T-helper 17 cell (primary cell): ENCODE measurements around the gene ZNF593OS. TPM values are rescaled to one million over a fixed set of nuclear protein-coding genes. Genes with fewer than 3 reads are reported as not detected.
A peak's percentile ranks its signal among the peaks of the same experiment; 100 is the strongest.

Experiments
- ATAC-seq: fragments of 150-1000 bp; cut with Tn5 transposase; 2 replicates; pipeline ENCODE4 v1.10.0; 2021; ENCODE audit warnings: mild to moderate bottlenecking, moderate library complexity
- DNase-seq, 3 donors: peaks; one replicate each; pipeline versions ENCODE4 v3.0.0 to v3.0.0-alpha.2; 2020 to 2021
- H3K9me3 ChIP-seq: one replicate; pipeline ENCODE4 v1.7.0; 2013; ENCODE audit warnings: low read length, mild to moderate bottlenecking; ENCODE audit not compliant: control insufficient read depth, poor library complexity, severe bottlenecking
- H3K27ac Mint-ChIP-seq: one replicate; pipeline ENCODE4 v1.8.0; 2022; ENCODE audit warnings: mild to moderate bottlenecking, moderate library complexity, mixed read lengths
- H3K27me3 Mint-ChIP-seq: one replicate; pipeline ENCODE4 v1.8.0; 2022; ENCODE audit warnings: mixed read lengths
- H3K36me3 Mint-ChIP-seq: one replicate; pipeline ENCODE4 v1.8.0; 2022; ENCODE audit warnings: low read depth, mixed read lengths
- H3K4me1 Mint-ChIP-seq: one replicate; pipeline ENCODE4 v1.8.0; 2022; ENCODE audit warnings: mild to moderate bottlenecking, mixed read lengths
- H3K4me3 Mint-ChIP-seq: one replicate; pipeline ENCODE4 v1.8.0; 2022; ENCODE audit warnings: mild to moderate bottlenecking, moderate library complexity, mixed read lengths
- total RNA-seq, 4 donors: library from RNA in 2 of 4; stranded (reverse) in 2 of 4; gene quantifications; one replicate each; pipeline ENCODE4 v1.2.3 and lab custom pipeline; 2022 to 2026

Gene ZNF593OS
- total RNA-seq, 2 donors from 2014 or later: not detected

DNA sequence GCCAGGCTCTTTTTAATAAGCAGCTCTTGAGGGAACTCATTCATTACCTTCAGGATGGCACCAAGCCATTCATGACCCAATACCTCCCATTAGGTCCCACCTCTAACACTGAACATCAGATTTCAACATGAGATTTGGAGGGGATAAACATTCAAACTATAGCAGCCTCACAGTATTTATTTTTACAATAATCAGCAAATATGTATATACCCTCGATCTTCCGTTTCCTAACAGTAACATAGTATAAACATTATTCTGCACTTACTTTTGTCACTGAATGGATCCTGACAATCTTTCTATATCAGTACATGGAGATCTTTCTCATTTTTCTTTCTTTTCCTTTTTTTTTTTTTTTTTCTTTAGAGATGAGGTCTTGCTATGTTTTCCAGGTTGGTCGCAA is 24.2 kb upstream of the ZNF593OS start:
- Mint-ChIP-seq H3K27me3 (peaks cover 7% of the 10 kb centered on the region), H3K36me3 (no peaks in the 10 kb centered on the region), H3K27ac (no peak overlapping the region), H3K4me3 (no peak overlapping the region), H3K4me1 (peaks cover 24% of the 10 kb centered on the region)
- DNase-seq (no peak), ATAC-seq (no peak)
- H3K9me3 ChIP-seq: no peaks in the 10 kb centered on the region

DNA sequence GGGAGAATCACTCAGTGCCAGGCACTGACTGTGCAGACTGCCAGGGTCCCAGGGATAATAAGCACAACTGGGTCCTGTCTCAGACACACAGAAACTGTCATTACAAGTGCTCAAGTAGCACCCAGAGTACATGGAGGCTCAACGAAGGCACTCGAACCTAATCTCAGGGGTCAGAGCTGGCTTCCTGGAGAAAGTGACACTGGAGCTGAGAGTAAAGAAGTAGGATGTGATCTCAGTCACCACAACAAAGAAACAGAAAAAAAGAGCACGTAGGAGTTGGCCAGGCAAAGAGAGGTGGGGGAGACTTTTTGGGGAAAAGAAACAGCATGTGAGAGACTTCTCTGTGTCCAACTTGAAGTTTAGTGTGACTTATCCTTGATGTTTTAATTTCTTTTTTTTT is 20.1 kb upstream of the ZNF593OS start:
- Mint-ChIP-seq H3K4me1 (peaks cover 16% of the 10 kb centered on the region), H3K27ac (peak overlapping the region; percentile 1), H3K4me3 (no peak overlapping the region), H3K36me3 (no peaks in the 10 kb centered on the region), H3K27me3 (no peaks in the 10 kb centered on the region)
- no peaks in the 10 kb centered on the region for H3K9me3 ChIP-seq
- ATAC-seq (peak; percentile 20), DNase-seq (no peak)

DNA sequence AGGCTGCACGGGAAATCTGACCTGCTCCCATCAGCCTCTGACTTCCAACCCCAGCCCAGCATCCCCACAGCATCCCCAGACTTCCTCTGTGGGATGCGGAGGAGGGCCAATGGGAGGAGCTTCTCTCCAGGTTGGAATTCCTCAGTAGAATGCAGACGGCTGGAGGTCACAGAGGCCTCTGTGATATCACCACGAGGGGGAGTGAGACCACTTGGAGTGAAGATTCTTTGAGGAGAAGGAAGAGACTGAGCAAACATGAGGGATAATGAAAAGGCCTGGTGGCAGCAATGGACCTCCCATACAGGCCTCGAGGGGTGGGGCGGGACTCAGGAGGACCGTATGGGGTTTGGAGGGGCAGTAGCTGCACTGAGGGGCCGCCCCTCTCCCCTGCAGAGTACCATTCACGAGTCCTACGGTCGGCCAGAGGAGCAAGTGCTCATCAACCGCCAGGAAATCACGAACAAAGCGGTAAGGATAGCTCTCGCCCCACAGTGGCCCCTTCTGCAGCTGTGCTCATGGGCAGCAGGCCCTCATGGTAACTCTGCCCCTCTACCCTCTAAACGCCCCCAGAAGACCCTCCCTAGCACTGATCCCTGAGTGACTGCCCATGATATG is 18.8 kb upstream of the ZNF593OS start, which contains the start of gene CATSPER4:
Gene CATSPER4, plus strand, starts transcription at position 230 of the 615 bp plus-strand sequence. Its CDS starts 26 bp downstream, at position 256.
- Mint-ChIP-seq H3K27me3 (no peaks in the 10 kb centered on the region), H3K27ac (peak within 1 kb of the TSS; percentile 1), H3K4me1 (peaks cover 16% of the 10 kb centered on the region), H3K4me3 (no peak within 1 kb of the TSS), H3K36me3 (no peaks in the 10 kb centered on the region)
- DNase-seq: no peak
- no peaks in the 10 kb centered on the region for H3K9me3 ChIP-seq
- ATAC-seq: no peak

DNA sequence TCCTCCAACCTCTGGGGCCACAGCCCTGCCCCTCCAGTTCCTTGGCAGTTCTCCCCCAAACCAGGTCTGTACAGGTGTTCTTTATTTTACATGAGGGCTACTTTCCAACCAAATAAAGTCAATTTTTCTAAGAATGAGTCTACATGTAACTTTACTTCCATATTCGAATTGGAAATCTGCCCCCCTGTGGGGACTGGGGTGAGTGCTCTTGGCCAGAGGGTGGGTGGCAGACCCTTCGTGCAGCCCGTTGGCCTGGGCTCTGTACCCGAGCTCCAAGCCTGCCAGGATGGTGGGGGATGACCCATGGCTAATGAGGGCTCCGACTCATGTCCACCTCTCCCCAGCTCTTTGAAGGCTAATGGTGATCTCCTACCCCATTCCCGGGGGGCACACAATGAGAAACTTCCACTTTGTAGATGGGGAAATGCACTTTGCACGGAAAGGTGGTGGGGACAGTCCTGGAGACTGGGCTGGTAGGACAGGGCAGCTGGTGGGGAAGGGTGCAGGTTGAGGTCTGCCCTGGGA is 18.2 kb upstream of the ZNF593OS start:
- no peaks in the 10 kb centered on the region for H3K27me3 Mint-ChIP-seq
- no peaks in the 10 kb centered on the region for H3K9me3 ChIP-seq
- peaks cover 16% of the 10 kb centered on the region for H3K4me1 Mint-ChIP-seq
- no peak for DNase-seq
- H3K36me3 Mint-ChIP-seq: no peaks in the 10 kb centered on the region
- H3K4me3 Mint-ChIP-seq: no peak overlapping the region
- no peak for ATAC-seq
- H3K27ac Mint-ChIP-seq: no peak overlapping the region

DNA sequence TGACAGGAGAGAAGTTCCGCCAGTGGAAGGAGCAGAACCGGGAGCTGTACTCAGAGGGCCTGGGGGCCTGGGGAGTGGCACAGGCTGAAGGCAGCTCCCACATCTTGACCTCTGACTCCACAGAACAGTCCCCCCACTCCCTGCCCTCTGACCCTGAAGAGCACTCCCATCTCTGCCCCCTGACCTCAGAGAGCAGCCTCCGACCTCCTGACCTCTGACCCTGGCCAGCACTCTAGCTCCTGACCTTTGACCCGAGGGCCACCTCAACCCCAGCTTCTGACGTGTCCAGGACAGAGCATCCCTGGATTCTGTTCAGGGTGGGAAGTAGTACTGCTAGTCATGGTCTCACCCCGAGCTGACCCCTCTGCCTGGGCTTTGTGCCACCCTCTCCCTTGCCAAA is 17.7 kb upstream of the ZNF593OS start:
- Mint-ChIP-seq H3K27me3 (no peaks in the 10 kb centered on the region), H3K27ac (no peak overlapping the region), H3K4me3 (no peak overlapping the region), H3K36me3 (no peaks in the 10 kb centered on the region), H3K4me1 (peaks cover 16% of the 10 kb centered on the region)
- no peaks in the 10 kb centered on the region for H3K9me3 ChIP-seq
- no peak for ATAC-seq
- DNase-seq: no peak

DNA sequence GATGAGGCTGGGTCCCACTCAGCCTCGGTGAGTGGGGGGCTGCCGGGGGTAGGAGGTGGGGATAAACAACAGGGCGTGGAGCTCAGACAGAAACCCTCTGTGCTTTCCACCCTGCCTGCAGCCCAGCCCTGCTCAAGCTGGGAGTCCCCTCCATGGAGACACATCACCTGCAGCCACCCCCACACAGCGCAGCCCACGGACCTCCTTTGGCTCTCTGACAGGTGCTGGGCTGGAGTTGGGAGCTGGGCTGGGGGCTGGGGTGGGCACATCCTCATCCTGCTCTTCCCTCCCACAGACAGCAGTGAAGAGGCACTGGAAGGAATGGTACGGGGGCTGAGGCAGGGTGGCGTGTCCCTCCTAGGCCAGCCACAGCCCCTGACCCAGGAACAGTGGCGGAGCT is 16.8 kb upstream of the ZNF593OS start:
- no peak for DNase-seq
- Mint-ChIP-seq H3K27me3 (no peaks in the 10 kb centered on the region), H3K36me3 (no peaks in the 10 kb centered on the region), H3K4me3 (no peak overlapping the region), H3K27ac (no peak overlapping the region), H3K4me1 (peaks cover 12% of the 10 kb centered on the region)
- no peak for ATAC-seq
- no peaks in the 10 kb centered on the region for H3K9me3 ChIP-seq

DNA sequence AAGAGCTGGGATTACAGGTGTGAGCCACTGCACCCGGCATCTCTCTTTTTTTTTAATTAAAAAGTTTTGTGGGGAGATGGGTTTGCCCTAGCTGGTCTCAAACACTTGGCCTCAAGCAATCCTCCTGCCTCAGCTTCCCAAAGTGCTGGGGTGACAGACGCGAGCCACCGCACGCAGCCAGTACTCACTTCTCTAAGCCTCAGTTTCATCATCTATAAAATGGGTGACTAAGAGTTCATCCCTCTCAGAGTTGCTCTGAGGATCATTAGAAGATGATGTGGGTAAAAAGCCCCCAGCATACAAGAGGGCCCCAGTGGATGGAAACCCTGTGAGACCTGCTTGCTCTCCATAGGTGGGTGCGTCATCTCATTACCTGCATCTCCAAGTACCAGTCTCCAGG is 16.2 kb upstream of the ZNF593OS start:
- H3K27ac Mint-ChIP-seq: no peak overlapping the region
- H3K36me3 Mint-ChIP-seq: no peaks in the 10 kb centered on the region
- H3K4me3 Mint-ChIP-seq: no peak overlapping the region
- DNase-seq (no peak), ATAC-seq (no peak)
- peaks cover 12% of the 10 kb centered on the region for H3K4me1 Mint-ChIP-seq
- H3K27me3 Mint-ChIP-seq: no peaks in the 10 kb centered on the region
- H3K9me3 ChIP-seq: no peaks in the 10 kb centered on the region

DNA sequence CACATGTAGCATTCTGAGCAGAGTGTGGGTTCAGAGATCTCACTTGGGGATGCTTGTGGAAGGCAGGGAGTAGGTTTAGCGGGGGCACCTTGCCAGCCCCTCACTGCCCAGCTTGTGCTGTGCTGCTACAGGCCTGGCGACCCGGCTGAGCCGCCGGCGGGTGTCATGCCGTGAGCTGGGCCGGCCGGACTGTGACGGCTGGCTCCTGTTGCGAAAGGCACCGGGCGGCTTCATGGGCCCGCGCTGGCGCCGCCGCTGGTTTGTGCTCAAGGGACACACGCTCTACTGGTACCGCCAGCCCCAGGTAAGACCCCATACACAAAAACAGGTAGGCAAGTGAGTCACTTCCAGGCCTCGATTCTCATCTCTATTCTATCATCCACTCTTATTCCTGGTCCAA is 13.3 kb upstream of the ZNF593OS start:
- DNase-seq: no peak
- no peaks in the 10 kb centered on the region for H3K27me3 Mint-ChIP-seq
- no peak for ATAC-seq
- H3K4me1 Mint-ChIP-seq: peaks cover 2% of the 10 kb centered on the region
- H3K27ac Mint-ChIP-seq: no peak overlapping the region
- H3K36me3 Mint-ChIP-seq: no peaks in the 10 kb centered on the region
- no peak overlapping the region for H3K4me3 Mint-ChIP-seq
- no peaks in the 10 kb centered on the region for H3K9me3 ChIP-seq

DNA sequence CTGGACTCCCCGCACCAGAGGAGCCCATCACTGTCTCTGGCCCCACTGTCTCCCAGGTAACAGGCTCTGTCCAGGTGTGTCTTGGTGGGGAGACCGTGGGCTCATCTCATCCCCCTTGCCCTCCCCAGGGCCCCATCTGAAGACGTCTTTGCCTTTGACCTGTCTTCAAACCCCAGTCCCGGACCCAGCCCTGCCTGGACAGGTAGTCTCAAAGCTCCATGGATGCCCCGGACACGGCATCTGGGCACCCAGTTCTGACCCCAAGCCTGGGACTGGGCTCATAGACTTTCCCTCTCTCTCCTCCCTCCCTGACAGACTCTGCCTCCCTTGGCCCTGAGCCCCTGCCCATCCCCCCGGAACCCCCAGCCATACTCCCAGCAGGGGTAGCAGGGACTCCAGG is 12.5 kb upstream of the ZNF593OS start:
- ATAC-seq (no peak), DNase-seq (no peak)
- H3K9me3 ChIP-seq: no peaks in the 10 kb centered on the region
- Mint-ChIP-seq H3K4me1 (peaks cover 2% of the 10 kb centered on the region), H3K36me3 (no peaks in the 10 kb centered on the region), H3K27ac (no peak overlapping the region), H3K27me3 (no peaks in the 10 kb centered on the region), H3K4me3 (no peak overlapping the region)

DNA sequence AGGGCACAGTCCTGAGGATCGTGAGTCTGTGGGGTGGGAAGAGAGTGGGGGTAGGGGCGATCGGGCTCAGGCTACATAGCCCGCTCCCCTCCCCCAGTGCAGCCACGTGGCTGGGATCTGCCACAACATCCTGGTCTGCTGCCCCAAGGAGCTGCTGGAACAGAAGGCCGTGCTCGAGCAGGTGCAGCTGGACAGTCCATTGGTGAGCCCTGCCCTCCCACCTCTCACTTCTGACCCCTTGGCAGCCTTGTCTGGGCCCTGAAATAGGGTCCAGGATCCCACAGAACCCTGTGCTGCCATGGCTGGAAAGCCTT is 10.7 kb upstream of the ZNF593OS start:
- no peak overlapping the region for H3K27ac Mint-ChIP-seq
- peaks cover 2% of the 10 kb centered on the region for H3K4me1 Mint-ChIP-seq
- no peaks in the 10 kb centered on the region for H3K9me3 ChIP-seq
- H3K36me3 Mint-ChIP-seq: no peaks in the 10 kb centered on the region
- H3K4me3 Mint-ChIP-seq: no peak overlapping the region
- DNase-seq (no peak), ATAC-seq (no peak)
- no peaks in the 10 kb centered on the region for H3K27me3 Mint-ChIP-seq

DNA sequence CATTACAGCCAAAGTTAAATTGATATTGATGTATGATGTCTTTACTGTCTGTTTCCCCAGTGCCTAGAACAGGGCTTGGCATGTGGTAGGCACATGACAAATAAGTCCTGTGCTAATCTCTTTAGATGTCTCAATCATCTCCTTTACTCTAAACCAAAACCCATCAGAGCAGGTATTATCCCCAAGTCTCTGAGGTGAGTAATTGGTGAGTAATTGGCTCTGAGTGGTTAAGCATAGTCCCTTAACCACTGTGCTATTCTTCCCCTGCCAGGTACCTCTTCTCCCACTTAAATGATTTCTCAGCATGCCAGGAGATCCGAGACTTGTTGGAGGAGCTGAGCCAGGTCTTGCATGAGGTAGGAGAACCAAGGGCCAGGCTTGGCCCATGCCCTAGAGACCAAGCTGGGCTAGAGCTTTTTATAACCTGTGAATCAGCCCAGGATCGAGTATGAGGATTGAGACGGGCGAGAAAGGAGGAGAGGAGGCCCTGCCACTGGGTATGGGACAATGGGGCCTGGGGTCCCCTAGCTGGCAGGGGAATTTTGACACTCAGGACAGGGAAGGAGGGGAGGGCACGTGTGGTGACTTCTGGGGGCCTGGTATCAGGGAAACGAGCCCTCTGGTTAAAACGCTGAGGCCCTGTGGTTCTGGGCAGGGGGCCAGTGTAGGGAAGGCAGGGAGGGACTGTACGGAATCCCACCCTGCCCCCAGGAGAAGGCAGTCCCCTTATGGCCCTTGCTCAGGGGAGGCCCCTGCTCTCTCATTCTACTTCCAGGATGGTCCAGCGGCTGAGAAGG is 10.2 kb upstream of the ZNF593OS start:
- Mint-ChIP-seq H3K4me1 (peaks cover 2% of the 10 kb centered on the region), H3K36me3 (no peaks in the 10 kb centered on the region), H3K4me3 (no peak overlapping the region), H3K27me3 (no peaks in the 10 kb centered on the region), H3K27ac (no peak overlapping the region)
- ATAC-seq: no peak
- H3K9me3 ChIP-seq: no peaks in the 10 kb centered on the region
- no peak for DNase-seq

DNA sequence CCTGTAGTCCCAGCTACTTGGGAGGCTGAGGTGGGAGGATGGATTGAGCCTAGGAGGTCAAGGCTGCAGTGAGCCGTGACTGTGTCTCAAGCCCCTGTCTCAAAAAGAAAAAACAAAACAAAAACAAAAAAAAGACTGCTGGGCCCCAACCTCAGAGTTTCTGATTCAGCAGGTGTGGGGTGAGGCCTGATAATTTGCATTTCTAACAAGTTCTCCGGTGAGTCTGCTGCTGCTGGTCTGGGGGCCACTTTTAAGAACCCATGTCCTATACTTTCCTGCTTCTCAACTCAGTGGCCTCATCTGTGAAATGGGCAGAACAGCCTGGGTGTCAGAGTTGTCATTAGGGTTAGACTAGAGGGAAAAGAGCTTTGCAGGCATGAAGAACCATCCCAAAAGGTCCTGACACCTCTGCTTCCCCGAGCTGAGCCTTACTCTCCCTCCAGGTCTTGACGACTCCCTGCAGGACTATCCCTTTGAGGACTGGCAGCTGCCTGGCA is 8.4 kb upstream of the ZNF593OS start:
- H3K27ac Mint-ChIP-seq: no peak overlapping the region
- ATAC-seq (no peak), DNase-seq (no peak)
- H3K27me3 Mint-ChIP-seq: no peaks in the 10 kb centered on the region
- no peaks in the 10 kb centered on the region for H3K9me3 ChIP-seq
- H3K4me3 Mint-ChIP-seq: no peak overlapping the region
- no peaks in the 10 kb centered on the region for H3K36me3 Mint-ChIP-seq
- peaks cover 2% of the 10 kb centered on the region for H3K4me1 Mint-ChIP-seq

DNA sequence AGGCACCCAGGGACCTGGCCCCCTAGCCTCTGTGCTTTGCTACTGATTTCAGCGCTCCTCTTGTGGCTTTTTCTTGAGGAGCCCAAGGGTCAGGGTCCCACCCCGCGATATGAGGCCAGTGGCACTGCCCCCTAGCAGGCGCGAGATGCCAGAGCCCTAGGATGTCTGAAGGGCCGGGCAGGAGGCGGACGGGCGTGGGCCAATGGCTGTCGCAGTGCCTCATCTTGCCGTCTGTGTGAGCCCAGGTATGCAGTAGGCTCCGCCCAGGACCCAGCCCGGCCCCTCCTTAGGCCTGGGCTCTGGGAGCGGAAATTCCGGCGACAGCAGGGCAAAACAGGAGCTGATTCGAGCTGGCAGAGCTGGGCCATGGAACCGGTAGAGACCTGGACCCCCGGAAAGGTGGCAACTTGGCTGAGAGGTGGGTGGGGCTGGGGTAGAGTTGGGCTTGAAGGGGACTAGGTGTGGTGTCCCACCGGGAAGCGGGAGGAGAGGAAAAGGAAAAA is 5.6 kb upstream of the ZNF593OS start, which contains the start of gene CNKSR1:
Gene CNKSR1, plus strand, starts transcription at position 310 of the 503 bp plus-strand sequence. Its CDS starts 57 bp downstream, at position 367.
- DNase-seq: no peak
- H3K4me1 Mint-ChIP-seq: peaks cover 2% of the 10 kb centered on the region
- peak within 1 kb of the TSS; percentile 34 for H3K27ac Mint-ChIP-seq
- no peak for ATAC-seq
- no peak within 1 kb of the TSS for H3K4me3 Mint-ChIP-seq
- no peaks in the 10 kb centered on the region for H3K36me3 Mint-ChIP-seq
- H3K9me3 ChIP-seq: no peaks in the 10 kb centered on the region
- no peaks in the 10 kb centered on the region for H3K27me3 Mint-ChIP-seq
